ENCODE data around the gene ARMC3.
"Not testable (repeated sequence)": the region's sequence is repeated elsewhere in the genome, so short reads cannot be mapped to it uniquely, and the experiment has no call there.

ARMC3 gene

DNA sequence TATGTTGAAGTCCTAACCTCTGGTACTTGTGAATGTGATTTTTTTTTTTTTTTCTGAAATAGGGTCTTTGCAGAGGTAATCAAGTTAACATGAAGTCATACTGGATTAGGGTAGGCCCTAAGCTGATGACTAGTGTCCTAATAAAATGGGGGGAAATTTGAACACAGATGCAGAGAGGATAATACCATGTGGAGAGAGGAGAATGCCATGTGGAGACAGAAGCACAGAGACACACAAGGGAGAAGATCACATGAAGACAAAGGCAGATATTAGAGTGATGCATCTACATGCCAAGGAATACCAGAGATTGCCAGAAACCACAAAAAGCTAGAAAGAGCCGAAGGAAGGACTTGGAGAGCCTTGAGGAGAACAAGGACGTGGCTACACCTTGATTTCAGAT is 28.5 kb upstream of the ARMC3 start:
- H3K4me3 ChIP-seq (ENCODE audit: low read length), result no peak overlapping the region
- DNase-seq (ENCODE audit: low read depth), result no peak
- TF ChIP-seq, protein P1, sequence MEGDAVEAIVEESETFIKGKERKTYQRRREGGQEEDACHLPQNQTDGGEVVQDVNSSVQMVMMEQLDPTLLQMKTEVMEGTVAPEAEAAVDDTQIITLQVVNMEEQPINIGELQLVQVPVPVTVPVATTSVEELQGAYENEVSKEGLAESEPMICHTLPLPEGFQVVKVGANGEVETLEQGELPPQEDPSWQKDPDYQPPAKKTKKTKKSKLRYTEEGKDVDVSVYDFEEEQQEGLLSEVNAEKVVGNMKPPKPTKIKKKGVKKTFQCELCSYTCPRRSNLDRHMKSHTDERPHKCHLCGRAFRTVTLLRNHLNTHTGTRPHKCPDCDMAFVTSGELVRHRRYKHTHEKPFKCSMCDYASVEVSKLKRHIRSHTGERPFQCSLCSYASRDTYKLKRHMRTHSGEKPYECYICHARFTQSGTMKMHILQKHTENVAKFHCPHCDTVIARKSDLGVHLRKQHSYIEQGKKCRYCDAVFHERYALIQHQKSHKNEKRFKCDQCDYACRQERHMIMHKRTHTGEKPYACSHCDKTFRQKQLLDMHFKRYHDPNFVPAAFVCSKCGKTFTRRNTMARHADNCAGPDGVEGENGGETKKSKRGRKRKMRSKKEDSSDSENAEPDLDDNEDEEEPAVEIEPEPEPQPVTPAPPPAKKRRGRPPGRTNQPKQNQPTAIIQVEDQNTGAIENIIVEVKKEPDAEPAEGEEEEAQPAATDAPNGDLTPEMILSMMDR (conservative IDR thresholded peaks at IDR 0.05; ENCODE audit: low read length), result no peak

DNA sequence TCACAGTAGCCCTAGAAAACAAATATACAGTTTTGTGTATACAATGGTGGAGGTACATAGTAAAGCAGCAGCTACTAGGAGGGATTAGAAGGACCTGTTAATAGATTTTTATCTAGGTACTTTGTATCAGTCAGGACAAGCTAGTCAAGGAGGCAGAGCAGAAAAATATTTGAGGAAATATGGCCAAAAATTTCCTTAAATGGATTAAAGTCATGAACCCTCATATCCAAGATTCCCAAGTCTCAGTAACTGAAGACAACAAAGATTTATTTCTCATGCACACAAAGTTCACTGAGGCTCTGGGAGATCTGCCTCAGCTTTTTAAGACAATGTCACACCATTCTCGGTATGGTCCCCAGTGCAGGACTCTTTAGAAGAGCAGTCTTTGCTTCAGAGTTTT is 28.1 kb upstream of the ARMC3 start:
- no peak for DNase-seq (ENCODE audit: low read depth)
- TF ChIP-seq, protein P1 (conservative IDR thresholded peaks at IDR 0.05; ENCODE audit: low read length), result no peak
- no peak overlapping the region for H3K4me3 ChIP-seq (ENCODE audit: low read length)

DNA sequence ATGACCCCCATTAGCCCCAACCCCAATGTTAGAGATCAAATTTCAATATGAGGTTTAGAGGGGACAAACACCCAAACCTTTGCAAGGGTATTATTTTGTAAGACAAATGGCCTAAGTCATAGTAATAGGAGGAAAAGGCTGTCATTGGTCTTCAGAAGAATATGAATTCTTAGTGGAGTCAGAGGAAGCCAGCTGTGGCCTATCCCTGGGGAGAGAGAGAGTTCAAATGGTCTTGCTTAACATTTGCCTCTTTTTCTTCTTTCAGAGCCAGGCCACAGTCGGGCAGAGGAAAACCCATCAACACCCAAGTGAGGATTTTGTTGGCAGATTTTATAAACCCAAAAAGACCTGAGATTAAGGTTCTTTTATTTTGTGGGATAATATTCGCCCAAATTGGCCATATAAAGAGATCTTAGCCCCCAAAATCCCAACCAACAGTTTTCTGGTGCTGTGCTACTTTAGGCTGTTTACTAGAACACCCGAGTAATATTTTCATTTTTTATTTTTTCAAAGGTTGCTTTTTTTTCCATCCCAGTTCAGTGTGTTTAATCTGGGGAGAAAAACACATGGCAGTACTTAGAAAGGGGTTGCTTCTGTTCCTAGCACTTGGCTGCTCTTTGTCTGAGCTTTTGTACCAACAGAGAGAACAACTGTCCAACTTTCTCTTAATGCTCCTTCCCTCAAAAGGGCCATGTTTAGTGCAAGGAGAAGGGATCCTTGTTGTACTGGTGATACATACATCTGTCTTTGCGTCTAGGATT is 26.8 kb upstream of the ARMC3 start:
- no peak overlapping the region for H3K4me3 ChIP-seq (ENCODE audit: low read length)
- DNase-seq (ENCODE audit: low read depth), result no peak
- TF ChIP-seq, protein P1 (conservative IDR thresholded peaks at IDR 0.05; ENCODE audit: low read length), result no peak

DNA sequence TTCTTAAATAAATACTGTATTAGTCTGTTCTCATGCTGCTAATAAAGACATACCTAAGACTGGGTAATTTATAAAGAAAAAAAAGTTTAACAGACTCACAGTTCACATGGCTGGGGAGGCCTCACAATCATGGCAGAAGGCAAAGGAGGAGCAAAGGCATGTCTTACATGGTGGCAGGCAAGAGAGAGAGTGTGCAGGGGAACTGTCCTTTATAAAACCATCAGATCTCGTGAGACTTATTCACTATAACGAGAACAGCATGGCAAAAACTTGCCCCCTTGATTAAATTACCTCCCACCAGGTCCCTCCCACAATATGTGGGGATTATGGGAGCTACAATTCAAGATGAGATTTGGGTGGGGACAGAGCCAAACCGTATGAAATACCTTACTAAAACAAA is 25.7 kb upstream of the ARMC3 start:
- DNase-seq (ENCODE audit: low read depth); H3K4me3 ChIP-seq (ENCODE audit: low read length): not testable (repeated sequence)

DNA sequence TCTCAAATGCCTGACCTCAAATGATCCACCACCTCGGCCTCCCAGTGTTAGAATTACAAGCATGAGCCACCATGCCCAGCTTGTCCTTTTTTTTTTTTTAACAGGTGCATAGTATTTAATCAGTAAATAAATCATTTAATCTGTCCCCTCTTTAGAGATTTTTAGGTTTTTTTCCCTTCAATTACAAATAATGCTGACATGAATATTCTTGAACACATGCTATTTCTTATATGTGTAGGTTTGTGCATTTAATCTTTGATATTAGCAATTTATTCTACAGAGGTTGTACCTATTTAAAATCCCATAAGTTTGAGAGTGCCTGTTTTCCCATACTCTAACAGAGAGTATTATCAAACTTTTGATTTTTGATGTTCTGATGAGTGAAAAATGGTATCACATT is 24.2 kb upstream of the ARMC3 start:
- no peak overlapping the region for H3K4me3 ChIP-seq (ENCODE audit: low read length)
- DNase-seq (ENCODE audit: low read depth), result no peak
- TF ChIP-seq, protein P1 (conservative IDR thresholded peaks at IDR 0.05; ENCODE audit: low read length), result no peak

DNA sequence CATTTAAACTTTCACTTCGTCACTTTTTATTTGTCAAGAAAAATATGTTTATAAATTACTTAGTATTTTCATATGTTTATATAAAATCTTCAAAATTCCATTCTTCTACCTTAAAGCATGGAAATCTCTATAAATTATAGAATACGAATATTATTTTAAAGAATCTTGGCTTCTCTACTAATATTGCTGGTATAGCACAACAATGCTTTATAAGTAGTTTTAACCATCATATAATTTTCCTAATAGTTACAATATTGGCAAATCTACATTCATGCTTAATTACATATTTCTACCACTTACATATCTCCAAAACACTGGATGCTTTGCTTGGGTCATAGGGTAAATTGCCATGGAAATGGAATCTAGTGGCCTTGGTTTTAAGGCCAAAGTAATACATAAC is 21.1 kb upstream of the ARMC3 start:
- H3K4me3 ChIP-seq (ENCODE audit: low read length), result no peak overlapping the region
- DNase-seq (ENCODE audit: low read depth), result no peak
- TF ChIP-seq, protein P1 (conservative IDR thresholded peaks at IDR 0.05; ENCODE audit: low read length), result no peak

DNA sequence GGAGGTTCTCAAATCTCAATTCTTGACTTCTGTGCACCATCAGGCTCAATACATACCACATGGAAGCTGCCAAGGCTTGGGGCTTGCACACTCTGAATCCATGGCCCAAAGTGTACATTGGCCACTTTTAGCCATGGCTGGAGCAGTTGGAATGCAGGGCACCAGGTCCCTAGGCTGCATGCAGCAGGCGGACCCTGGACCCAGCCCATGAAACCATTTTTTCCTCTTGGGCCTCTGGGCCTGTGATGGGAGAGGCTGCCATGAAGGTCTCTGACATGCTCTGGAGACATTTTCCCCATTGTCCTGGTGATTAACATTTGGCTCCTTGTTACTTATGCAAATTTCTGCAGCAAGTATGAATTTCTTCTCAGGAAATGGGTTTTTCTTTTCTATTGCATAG is 19.0 kb upstream of the ARMC3 start:
- DNase-seq (ENCODE audit: low read depth), result no peak
- TF ChIP-seq, protein P1 (conservative IDR thresholded peaks at IDR 0.05; ENCODE audit: low read length), result no peak
- no peak overlapping the region for H3K4me3 ChIP-seq (ENCODE audit: low read length)

DNA sequence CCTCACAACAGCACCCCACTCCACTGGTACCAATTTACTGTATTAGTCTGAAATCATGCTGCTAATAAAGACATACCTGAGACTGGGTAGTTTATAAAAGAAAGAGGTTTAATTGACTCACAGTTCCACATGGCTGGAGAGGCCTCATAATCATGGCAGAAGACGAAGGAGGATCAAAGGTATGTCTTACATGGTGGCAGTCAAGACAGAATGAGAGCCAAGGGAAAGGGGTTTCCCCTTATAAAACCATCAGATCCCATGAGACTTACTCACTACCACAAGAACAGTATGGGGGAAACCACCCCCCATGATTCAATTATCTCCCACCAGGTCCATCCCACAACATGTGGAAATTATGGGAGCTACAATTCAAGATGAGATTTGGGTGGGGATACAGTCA is 18.2 kb upstream of the ARMC3 start:
- not testable (repeated sequence) for DNase-seq (ENCODE audit: low read depth); H3K4me3 ChIP-seq (ENCODE audit: low read length)

Measured in AG10803 (cell line).